ENCODE results near the gene ZNF845.

- peak; percentile 44 for TF ChIP-seq POLR2A (IDR thresholded peaks at IDR 0.05; ENCODE audit: low read length)
- no peak for TF ChIP-seq GATA1 (IDR thresholded peaks at IDR 0.05; ENCODE audit: low read depth, low read length)
These were observed 31.8 kb downstream of the ZNF845 start, which contains the start of gene ZNF525 for GRCh38 chr19:53365134-53365898.

Data from erythroblast (primary cell).